Cardiac muscle cell (in vitro differentiated cells and primary cell): ENCODE data around the gene TP53TG5. TPM values are rescaled to one million over a fixed set of nuclear protein-coding genes. Genes with fewer than 3 reads are reported as not detected.

Experiments used
- DNase-seq, 2 donors: peaks; one replicate each; pipeline versions ENCODE4 v3.0.0 to v3.0.0-alpha.2; 2010 to 2017; ENCODE audit warnings: low read depth in 1 of 2, low spot score in 1 of 2
- H3K27ac ChIP-seq: fragments of 200-600 bp; sonication (generic); 2 replicates; pipeline ENCODE4 v1.5.1; 2016
- H3K27me3 ChIP-seq: fragments of 200-600 bp; sonication (generic); 2 replicates; pipeline ENCODE4 v1.6.0; 2016; ENCODE audit warnings: control low read depth
- H3K36me3 ChIP-seq: fragments of 200-600 bp; sonication (generic); 2 replicates; pipeline ENCODE4 v1.5.1; 2016; ENCODE audit warnings: control low read depth
- H3K4me1 ChIP-seq: fragments of 200-600 bp; sonication (generic); 2 replicates; pipeline ENCODE4 v1.8.1; 2017; ENCODE audit warnings: low read depth, mild to moderate bottlenecking, mixed run types
- H3K4me3 ChIP-seq: fragments of 200-600 bp; sonication (generic); 2 replicates; pipeline ENCODE4 v1.5.1; 2016; ENCODE audit warnings: mild to moderate bottlenecking
- H3K9me3 ChIP-seq: fragments of 200-600 bp; sonication (generic); 2 replicates; pipeline ENCODE4 v1.5.1; 2017; ENCODE audit warnings: low read depth, mild to moderate bottlenecking, control low read depth
- polyA plus RNA-seq: library from polyadenylated mRNA; unstranded; fragments of >200 nt; fragmentation: Nextera tagmentation; extraction: Ambion mirVana; gene quantifications from 2 replicates; pipeline ENCODE4 v1.2.1, GENCODE V29; 2016
- total RNA-seq: library from RNA; depleted of rRNA; stranded (reverse); fragments of >200 nt; gene quantifications from 2 replicates; pipeline ENCODE4 v1.2.3, GENCODE V29; 2016
- TF ChIP-seq, protein P1 (sequence below): IDR thresholded peaks from 2 replicates; pipeline ENCODE4 v1.5.1; 2012; ENCODE audit warnings: low read depth, mild to moderate bottlenecking, low read length

Gene TP53TG5
- total and polyA plus RNA-seq, 2 experiments from 2014 or later, result 0.39 to 3.5 TPM

DNA sequence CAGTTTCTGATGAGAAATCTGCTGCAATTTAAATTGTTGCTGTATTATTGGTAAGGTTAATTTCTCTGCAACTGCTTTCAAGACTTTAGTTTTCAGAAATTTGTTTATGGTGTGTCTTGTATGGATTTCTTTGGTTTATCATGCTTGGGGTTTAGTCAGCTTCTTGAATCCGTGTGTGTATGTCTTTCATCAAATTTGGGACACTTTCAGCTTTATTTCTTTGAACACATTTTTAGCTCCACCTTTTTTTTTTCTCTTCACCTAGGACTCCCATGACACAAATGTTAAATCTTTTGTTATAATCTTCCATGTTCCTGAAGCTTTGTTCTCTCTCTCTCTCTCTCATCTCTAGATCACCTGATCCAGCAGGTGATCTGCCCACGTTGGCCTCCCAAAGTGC lies 13.4 kb upstream of the TP53TG5 start:
- Histone ChIP-seq H3K4me1 (no peaks in the 10 kb centered on the region), H3K27me3 (no peaks in the 10 kb centered on the region), H3K36me3 (no peaks in the 10 kb centered on the region), H3K9me3 (no peaks in the 10 kb centered on the region), H3K27ac (no peak overlapping the region), H3K4me3 (no peak overlapping the region)
- DNase-seq, result no peak
- TF ChIP-seq, protein P1, sequence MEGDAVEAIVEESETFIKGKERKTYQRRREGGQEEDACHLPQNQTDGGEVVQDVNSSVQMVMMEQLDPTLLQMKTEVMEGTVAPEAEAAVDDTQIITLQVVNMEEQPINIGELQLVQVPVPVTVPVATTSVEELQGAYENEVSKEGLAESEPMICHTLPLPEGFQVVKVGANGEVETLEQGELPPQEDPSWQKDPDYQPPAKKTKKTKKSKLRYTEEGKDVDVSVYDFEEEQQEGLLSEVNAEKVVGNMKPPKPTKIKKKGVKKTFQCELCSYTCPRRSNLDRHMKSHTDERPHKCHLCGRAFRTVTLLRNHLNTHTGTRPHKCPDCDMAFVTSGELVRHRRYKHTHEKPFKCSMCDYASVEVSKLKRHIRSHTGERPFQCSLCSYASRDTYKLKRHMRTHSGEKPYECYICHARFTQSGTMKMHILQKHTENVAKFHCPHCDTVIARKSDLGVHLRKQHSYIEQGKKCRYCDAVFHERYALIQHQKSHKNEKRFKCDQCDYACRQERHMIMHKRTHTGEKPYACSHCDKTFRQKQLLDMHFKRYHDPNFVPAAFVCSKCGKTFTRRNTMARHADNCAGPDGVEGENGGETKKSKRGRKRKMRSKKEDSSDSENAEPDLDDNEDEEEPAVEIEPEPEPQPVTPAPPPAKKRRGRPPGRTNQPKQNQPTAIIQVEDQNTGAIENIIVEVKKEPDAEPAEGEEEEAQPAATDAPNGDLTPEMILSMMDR, result no peak

DNA sequence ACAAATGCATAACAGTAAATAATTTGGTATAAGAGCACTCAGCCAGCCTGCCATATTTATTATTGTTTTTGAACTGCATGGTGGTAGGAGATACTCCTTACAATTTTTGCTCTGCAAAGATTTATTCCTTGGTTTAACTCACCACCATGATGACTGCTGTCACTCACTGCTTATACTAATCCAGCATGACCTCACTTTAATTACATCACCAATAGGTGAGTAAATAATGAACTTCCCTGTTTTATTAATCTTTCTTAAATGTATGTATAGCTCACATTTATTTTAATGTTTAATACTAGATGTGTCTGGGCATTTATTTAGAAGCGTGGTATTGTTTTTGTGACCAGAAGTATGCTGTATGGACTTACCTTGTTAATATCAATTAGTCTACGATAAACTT lies 12.8 kb upstream of the TP53TG5 start:
- Histone ChIP-seq H3K9me3 (no peaks in the 10 kb centered on the region), H3K36me3 (no peaks in the 10 kb centered on the region), H3K27me3 (no peaks in the 10 kb centered on the region), H3K27ac (no peak overlapping the region), H3K4me3 (no peak overlapping the region), H3K4me1 (no peaks in the 10 kb centered on the region)
- DNase-seq, result no peak
- TF ChIP-seq, protein P1, result no peak

DNA sequence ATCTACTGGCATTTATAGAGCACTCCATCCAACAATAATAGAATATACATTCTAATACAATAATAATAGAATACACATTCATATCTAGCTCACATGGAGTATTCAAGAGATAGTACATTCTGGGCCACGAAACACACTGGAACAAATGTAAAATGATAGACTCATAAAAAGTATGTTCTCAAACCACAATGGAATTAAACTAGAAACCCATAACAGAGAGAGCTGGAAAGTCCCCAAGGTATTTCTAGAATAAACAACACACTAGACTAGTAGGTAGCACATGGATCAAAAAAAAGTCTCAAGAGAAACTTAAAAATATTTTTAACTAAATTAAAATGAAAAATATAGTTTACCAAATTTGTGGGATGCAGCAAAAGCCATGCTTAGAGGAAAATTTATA lies 9.1 kb upstream of the TP53TG5 start:
- DNase-seq, result no peak
- H3K27me3 ChIP-seq, result no peaks in the 10 kb centered on the region

DNA sequence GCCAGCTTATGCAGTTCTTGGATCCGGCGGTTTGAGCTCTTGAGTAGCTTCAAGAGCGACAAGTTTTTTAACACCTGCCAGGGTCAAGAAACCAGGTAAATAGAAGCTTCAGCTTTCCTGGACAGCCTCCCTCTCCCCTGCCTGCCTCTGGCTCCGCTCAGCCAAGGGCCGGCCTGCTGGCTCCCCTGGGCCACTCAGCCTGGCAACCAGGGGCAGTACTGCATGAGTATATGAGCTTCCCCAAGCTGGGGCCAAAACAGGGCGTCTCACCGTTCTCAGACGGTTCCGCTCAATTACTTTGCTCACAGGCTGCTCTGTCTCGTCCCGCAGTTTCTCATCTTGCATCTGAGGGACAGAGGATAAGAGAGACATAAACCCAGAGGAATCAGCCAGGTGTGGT lies 856 bp downstream of the TP53TG5 start:
- H3K9me3 ChIP-seq, result no peaks in the 10 kb centered on the region
- TF ChIP-seq, protein P1, result no peak
- no peak overlapping the region for H3K27ac ChIP-seq
- H3K4me3 ChIP-seq, result no peak overlapping the region
- DNase-seq, result no peak
- H3K27me3 ChIP-seq, result no peaks in the 10 kb centered on the region
- no peaks in the 10 kb centered on the region for H3K36me3 ChIP-seq
- no peaks in the 10 kb centered on the region for H3K4me1 ChIP-seq

More for the DNA sequence above, 9.1 kb upstream of the TP53TG5 start:
- Histone ChIP-seq H3K27ac (no peak overlapping the region), H3K4me1 (no peaks in the 10 kb centered on the region), H3K9me3 (no peaks in the 10 kb centered on the region), H3K36me3 (no peaks in the 10 kb centered on the region), H3K4me3 (no peak overlapping the region)
- TF ChIP-seq, protein P1, result no peak

DNA sequence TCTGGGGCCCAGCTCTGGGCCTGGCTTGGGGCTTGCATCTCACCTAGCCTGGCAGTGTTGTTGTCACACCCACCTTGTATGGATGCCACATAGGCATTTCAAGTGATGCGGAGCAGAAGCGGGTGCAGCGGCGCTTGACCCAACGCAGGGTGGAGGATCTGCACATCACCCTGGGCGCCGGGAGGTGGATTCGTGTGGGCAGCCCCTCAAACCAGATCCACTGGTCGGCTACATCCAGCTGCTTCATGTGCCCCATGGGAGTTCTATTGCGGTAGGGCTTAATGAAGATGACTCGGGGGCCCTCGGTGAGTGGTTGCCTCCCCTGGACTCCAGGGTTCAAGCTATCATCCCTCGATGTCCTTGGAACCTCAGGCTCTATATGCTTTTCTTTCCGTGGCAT lies 3.2 kb downstream of the TP53TG5 start:
- Histone ChIP-seq H3K36me3 (no peaks in the 10 kb centered on the region), H3K4me3 (no peak overlapping the region), H3K4me1 (no peaks in the 10 kb centered on the region), H3K27me3 (no peaks in the 10 kb centered on the region), H3K27ac (no peak overlapping the region), H3K9me3 (no peaks in the 10 kb centered on the region)
- DNase-seq, result no peak
- TF ChIP-seq, protein P1, result no peak

DNA sequence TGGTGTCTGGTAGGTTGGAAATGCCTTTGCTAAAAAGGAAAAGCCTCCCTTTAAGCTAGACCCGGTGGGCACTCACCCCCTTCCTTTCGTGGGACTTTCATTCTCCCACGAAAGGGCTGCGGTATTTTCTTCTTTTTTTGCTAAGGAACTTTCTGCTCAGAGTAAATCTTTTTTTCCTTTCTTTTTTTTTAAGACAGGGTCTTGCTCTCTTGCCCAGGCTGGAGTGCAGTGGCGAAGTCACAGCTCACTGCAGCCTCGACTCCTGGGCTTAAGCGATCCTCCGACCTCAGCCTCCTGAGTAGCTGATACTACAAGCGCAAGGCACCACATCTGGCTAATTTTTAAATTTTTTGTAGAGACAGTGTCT lies 4.0 kb downstream of the TP53TG5 start:
- Histone ChIP-seq H3K27ac (no peak overlapping the region), H3K27me3 (no peaks in the 10 kb centered on the region), H3K4me1 (no peaks in the 10 kb centered on the region), H3K36me3 (no peaks in the 10 kb centered on the region), H3K9me3 (no peaks in the 10 kb centered on the region), H3K4me3 (peak overlapping the region; percentile 23)
- TF ChIP-seq, protein P1, result no peak
- no peak for DNase-seq
